Sigmoid colon (tissue), 7 donors: Measurements from ENCODE around the gene CAMK1D. TPM values are rescaled to one million over a fixed set of nuclear protein-coding genes. Genes with fewer than 3 reads are reported as not detected.

Experiments
- DNase-seq: peaks from one replicate; pipeline ENCODE4 v3.0.0-alpha.2; 2019
- H3K27ac ChIP-seq, 4 donors: fragments of 200-600 bp; sonication (generic); one replicate each; pipeline ENCODE4 v1.5.1; 2016 to 2019; ENCODE audit warnings: mild to moderate bottlenecking in 1 of 4
- H3K27me3 ChIP-seq, 3 donors: fragments of 200-600 bp; sonication (generic); one replicate each; pipeline ENCODE4 v1.5.1; 2019; ENCODE audit warnings: mild to moderate bottlenecking in 1 of 3
- H3K36me3 ChIP-seq, 4 donors: fragments of 200-600 bp; sonication (generic); one replicate each; pipeline ENCODE4 v1.5.1; 2016 to 2019
- H3K4me1 ChIP-seq, 4 donors: fragments of 200-600 bp; sonication (generic); one replicate each; pipeline ENCODE4 v1.5.1; 2017 to 2019
- H3K4me3 ChIP-seq, 4 donors: fragments of 200-600 bp; sonication (generic); one replicate each; pipeline ENCODE4 v1.5.1; 2017 to 2019; ENCODE audit warnings: mild to moderate bottlenecking in 2 of 4, moderate library complexity in 1 of 4
- H3K9me3 ChIP-seq, 4 donors: fragments of 200-600 bp in 3 of 4; sonication (generic) in 3 of 4; one replicate each; pipeline versions ENCODE4 v1.5.1 to v1.6.1; 2013 to 2019
- CTCF ChIP-seq, 4 experiments: fragments of 450-650 bp in 3 of 4; fragments of 200-600 bp in 1 of 4; IDR thresholded peaks; one replicate each; pipeline ENCODE4 v1.5.1; 2016 to 2019; ENCODE audit warnings: antibody characterized with exemption in 4 of 4, mild to moderate bottlenecking in 3 of 4, moderate library complexity in 2 of 4
- EP300 ChIP-seq, 4 donors: sonication (generic); formaldehyde crosslinking; IDR thresholded peaks; one replicate each; pipeline ENCODE4 v1.6.1; 2017; ENCODE audit warnings: antibody characterized with exemption in 4 of 4
- POLR2A ChIP-seq, 2 donors: fragments of 450-650 bp; IDR thresholded peaks; one replicate each; pipeline ENCODE4 v1.6.1; 2016; ENCODE audit warnings: antibody characterized with exemption in 2 of 2, mild to moderate bottlenecking in 2 of 2, moderate library complexity in 2 of 2
- POLR2AphosphoS5 ChIP-seq, 4 donors: sonication (generic); formaldehyde crosslinking; IDR thresholded peaks; one replicate each; pipeline ENCODE4 v1.6.1; 2017; ENCODE audit warnings: antibody characterized with exemption in 4 of 4
- WGBS, 2 donors: extraction: QIAGEN DNeasy Blood & Tissue Kit; methylation state at CpG; one replicate each; pipeline ENCODE4 v1.1.7; 2013; 5-methylcytosine and 5-hydroxymethylcytosine counted together
- intact Hi-C: fragments of 100-400 bp; cut with DNase I; formaldehyde crosslinking; loops from one replicate; pipeline ENCODE4 v1.15.1; 2023
- polyA plus RNA-seq, 3 donors: library from polyadenylated mRNA; stranded (reverse); fragments of 200-250 nt; gene quantifications; one replicate each; pipeline ENCODE4 v1.2.3, GENCODE V29; 2013
- total RNA-seq, 4 donors: library from RNA; depleted of rRNA; stranded (reverse); fragments of >200 nt; gene quantifications; one replicate each; pipeline ENCODE4 v1.1.0, GENCODE V29; 2016
- donor health status: healthy with polysubstance abuse.
- donor health status: Bipolar disorder and iron deficiency.
- donor health status: healthy.

CAMK1D gene
- total and polyA plus RNA-seq, 7 donors = 7.2 to 11.5 (median 8.6) TPM

GRCh38 chr10:12314836-12315235 is 34.5 kb upstream of the CAMK1D start:
- no peak overlapping the region for H3K27ac ChIP-seq
- intact Hi-C loops = no loop called here
- no peaks in the 10 kb centered on the region for H3K27me3 ChIP-seq
- H3K36me3 ChIP-seq = no peaks in the 10 kb centered on the region
- TF ChIP-seq CTCF (IDR thresholded peaks at IDR 0.05) = no peak
- no peak for TF ChIP-seq EP300 (IDR thresholded peaks at IDR 0.05)
- no peak for TF ChIP-seq POLR2AphosphoS5 (IDR thresholded peaks at IDR 0.05)
- TF ChIP-seq POLR2A (IDR thresholded peaks at IDR 0.05) = no peak
- WGBS, 2 donors = 81 to 94% methylated on average over 6 of the region's 6 CpGs
- no peak overlapping the region for H3K4me3 ChIP-seq
- DNase-seq = no peak
- H3K9me3 ChIP-seq = no peaks in the 10 kb centered on the region
- no peaks in the 10 kb centered on the region for H3K4me1 ChIP-seq

GRCh38 chr10:12319076-12319475 is 30.3 kb upstream of the CAMK1D start:
- H3K27ac ChIP-seq = no peak overlapping the region
- H3K27me3 ChIP-seq = no peaks in the 10 kb centered on the region
- H3K4me3 ChIP-seq = no peak overlapping the region
- no peaks in the 10 kb centered on the region for H3K36me3 ChIP-seq
- no peaks in the 10 kb centered on the region for H3K9me3 ChIP-seq
- TF ChIP-seq POLR2A (IDR thresholded peaks at IDR 0.05) (no peak), EP300 (IDR thresholded peaks at IDR 0.05) (no peak), CTCF (IDR thresholded peaks at IDR 0.05) (no peak), POLR2AphosphoS5 (IDR thresholded peaks at IDR 0.05) (no peak)
- 90% methylated on average over 1 of the region's 1 CpG for WGBS, 2 donors
- no peak for DNase-seq
- intact Hi-C loops = no loop called here
- H3K4me1 ChIP-seq = no peaks in the 10 kb centered on the region

GRCh38 chr10:12320892-12321291 is 28.5 kb upstream of the CAMK1D start:
- no peak for DNase-seq
- Histone ChIP-seq H3K27ac (no peak overlapping the region), H3K9me3 (no peaks in the 10 kb centered on the region), H3K36me3 (no peaks in the 10 kb centered on the region), H3K4me1 (peaks cover 0 to 1% (median 0%) of the 10 kb centered on the region in 4 donors), H3K4me3 (no peak overlapping the region), H3K27me3 (no peaks in the 10 kb centered on the region)
- no peak for TF ChIP-seq POLR2A (IDR thresholded peaks at IDR 0.05)
- TF ChIP-seq POLR2AphosphoS5 (IDR thresholded peaks at IDR 0.05) = no peak
- no peak for TF ChIP-seq CTCF (IDR thresholded peaks at IDR 0.05)
- no peak for TF ChIP-seq EP300 (IDR thresholded peaks at IDR 0.05)
- intact Hi-C loops = no loop called here
- WGBS, 2 donors = 92% methylated on average over 4 of the region's 4 CpGs

- Histone ChIP-seq H3K36me3 (no peaks in the 10 kb centered on the region), H3K9me3 (no peaks in the 10 kb centered on the region), H3K27me3 (no peaks in the 10 kb centered on the region), H3K4me1 (peaks cover 0 to 4% (median 2%) of the 10 kb centered on the region in 4 donors), H3K27ac (no peak overlapping the region), H3K4me3 (no peak overlapping the region)
- no peak for DNase-seq
- no peak for TF ChIP-seq POLR2A (IDR thresholded peaks at IDR 0.05)
- no peak for TF ChIP-seq CTCF (IDR thresholded peaks at IDR 0.05)
- TF ChIP-seq EP300 (IDR thresholded peaks at IDR 0.05) = no peak
- 80 to 89% methylated on average over 2 of the region's 2 CpGs for WGBS, 2 donors
- intact Hi-C loops = no loop called here
Observed at GRCh38 chr10:12321641-12322040, 27.7 kb upstream of the CAMK1D start.

GRCh38 chr10:12322583-12323131 is 26.7 kb upstream of the CAMK1D start:
- H3K4me3 ChIP-seq = no peak overlapping the region
- H3K27ac ChIP-seq = no peak overlapping the region
- TF ChIP-seq POLR2AphosphoS5 (IDR thresholded peaks at IDR 0.05) (no peak), CTCF (IDR thresholded peaks at IDR 0.05) (no peak), EP300 (IDR thresholded peaks at IDR 0.05) (no peak), POLR2A (IDR thresholded peaks at IDR 0.05) (no peak)
- H3K4me1 ChIP-seq = peaks cover 0 to 4% (median 2%) of the 10 kb centered on the region in 4 donors
- intact Hi-C loops = no loop called here
- no peaks in the 10 kb centered on the region for H3K36me3 ChIP-seq
- 75 to 81% methylated on average over 9 of the region's 9 CpGs for WGBS, 2 donors
- H3K9me3 ChIP-seq = no peaks in the 10 kb centered on the region
- no peak for DNase-seq
- no peaks in the 10 kb centered on the region for H3K27me3 ChIP-seq
